Suppressor macrophage (primary cell): ENCODE data around the gene PLXNA4.

Experiments
- DNase-seq, 4 experiments: peaks; one replicate each; pipeline ENCODE4 v3.0.0-alpha.2; 2020 to 2022

The PLXNA4 gene

GRCh38 chr7:132584796-132585494 lies 8.7 kb upstream of the PLXNA4 start:
- DNase-seq = no peak

GRCh38 chr7:132581431-132581830 lies 5.2 kb upstream of the PLXNA4 start:
- DNase-seq = no peak

- DNase-seq = peak; percentile 67 to 88 (median 70)
These were observed 4.5 kb upstream of the PLXNA4 start for GRCh38 chr7:132580717-132581285.

DNA sequence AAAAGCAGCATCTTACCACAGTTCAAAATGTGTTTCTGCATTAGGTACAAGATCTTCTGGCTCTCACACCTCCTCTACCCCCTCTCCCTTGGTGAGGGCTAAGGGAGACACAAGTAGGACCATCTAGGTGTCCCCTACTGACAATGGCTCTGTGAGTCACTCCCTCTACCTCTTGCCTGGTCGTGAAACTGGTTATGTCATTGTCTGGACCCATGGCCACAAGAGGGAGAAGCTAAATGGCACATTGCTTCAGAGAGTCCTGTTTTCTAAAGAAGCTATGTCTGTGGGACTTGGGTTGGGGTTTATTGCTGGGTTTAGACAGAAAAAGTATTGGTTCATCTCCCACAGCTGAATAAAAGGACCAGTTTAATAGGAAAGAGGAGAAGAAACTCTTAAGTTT lies 4.0 kb upstream of the PLXNA4 start:
- peak in 1 of 4 experiments; percentile 12 for DNase-seq

GRCh38 chr7:132579260-132579899 lies 3.1 kb upstream of the PLXNA4 start:
- DNase-seq = no peak

GRCh38 chr7:132578826-132579225 lies 2.6 kb upstream of the PLXNA4 start:
- no peak for DNase-seq

DNA sequence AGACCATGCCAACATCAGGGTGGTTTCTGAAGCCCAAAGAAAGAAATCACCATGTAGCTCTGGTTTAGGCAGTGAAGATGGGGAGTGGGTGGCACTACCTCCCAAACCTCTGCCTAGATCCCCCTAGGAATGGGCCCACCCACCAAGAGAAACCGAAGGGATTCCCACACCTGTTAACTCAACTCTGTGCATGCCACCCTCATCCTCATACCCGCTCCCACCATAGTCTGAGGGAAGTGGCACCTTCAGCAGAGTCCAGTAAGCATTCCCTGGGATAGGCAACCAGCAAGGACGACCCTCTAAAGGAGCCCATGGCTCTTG lies 1.7 kb upstream of the PLXNA4 start:
- DNase-seq = no peak

DNA sequence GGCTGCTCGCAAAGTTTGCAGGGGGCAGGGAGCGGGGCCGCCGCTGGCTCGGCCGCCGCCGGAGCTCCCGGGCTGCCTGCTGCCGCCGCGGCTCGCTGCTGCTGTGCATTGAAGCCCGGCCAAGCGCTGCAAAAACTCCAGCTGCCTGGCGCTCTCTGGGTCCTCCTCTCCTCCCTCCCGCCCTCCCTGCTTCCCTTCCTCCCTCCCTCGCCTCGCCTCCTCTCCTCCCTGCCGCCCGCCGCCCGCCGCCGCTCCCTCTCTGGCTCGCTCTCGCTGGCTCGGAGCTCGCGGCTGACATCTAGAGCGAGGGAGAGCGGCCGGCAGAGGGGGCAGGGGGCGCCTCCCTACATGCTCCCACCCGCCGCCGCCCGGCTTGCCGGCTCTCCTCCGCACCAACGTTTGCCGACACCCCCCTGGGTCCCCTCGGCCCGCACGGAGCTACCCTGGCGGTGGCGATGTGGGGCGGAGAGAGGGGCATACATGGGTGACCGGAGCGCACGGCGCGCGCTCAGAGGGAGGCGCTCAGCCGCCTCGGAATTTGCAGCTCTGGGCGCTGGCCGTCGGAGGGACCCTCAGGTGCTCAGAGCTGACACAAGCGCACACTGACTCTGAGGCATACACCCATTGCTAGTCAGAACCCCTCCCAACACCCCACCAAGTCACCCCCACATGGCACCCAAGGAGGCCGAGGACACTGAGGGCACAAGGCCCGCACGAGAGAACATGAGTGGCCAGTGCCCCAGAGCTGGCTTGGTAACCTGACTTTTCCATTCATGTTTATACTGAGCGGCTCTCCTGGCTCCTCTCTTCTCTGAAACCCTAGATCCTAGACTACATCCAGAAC lies 1.2 kb upstream of the PLXNA4 start:
- peak in 1 of 4 experiments; percentile 9 for DNase-seq

DNA sequence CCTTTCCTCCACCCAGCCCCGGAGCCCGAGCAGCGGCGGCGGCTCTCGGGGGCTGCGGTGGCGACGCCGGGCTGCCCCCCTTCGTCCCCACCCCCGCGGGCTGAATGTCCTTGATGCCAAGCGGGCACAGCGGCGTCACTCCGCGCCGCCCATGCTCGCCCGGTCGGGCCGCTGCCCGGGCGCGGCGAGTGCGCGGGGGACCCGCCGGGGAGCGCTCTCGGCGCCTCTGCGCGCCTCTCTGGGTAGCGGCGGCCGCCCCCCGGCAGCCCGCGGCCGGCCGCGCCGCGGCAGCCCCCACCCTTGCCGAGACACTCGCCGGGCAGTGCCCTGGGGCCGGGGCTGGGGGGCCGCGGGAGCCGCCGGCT lies 433 bp upstream of the PLXNA4 start:
- no peak for DNase-seq

DNA sequence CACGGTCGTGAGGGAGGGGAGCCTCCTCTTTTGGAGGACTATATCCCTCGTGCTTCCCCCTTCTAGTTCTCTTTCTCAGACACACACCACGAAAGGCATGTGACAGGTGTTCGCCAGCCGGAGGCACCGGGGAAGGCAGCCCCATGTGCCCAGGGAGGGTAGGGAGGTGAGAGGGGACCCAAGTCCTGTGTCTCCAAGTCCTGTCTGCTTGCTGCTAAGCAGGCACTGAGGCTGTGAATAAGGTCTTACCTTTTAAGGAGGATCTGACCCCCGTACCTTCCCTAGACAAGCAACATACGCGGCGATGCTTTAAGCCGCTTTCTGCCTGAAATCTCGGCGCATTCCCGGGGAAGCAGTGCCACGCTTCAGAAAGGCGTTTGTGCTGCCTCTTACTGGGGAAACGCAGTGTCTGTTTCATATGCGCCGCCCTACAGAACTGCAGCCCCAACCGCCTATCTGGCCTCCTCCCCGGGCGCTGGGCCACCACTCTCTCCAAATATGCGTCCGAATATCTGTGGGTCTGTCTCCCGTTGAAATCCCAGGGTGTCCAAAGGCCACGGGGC lies 770 bp downstream of the PLXNA4 start:
- no peak for DNase-seq

DNA sequence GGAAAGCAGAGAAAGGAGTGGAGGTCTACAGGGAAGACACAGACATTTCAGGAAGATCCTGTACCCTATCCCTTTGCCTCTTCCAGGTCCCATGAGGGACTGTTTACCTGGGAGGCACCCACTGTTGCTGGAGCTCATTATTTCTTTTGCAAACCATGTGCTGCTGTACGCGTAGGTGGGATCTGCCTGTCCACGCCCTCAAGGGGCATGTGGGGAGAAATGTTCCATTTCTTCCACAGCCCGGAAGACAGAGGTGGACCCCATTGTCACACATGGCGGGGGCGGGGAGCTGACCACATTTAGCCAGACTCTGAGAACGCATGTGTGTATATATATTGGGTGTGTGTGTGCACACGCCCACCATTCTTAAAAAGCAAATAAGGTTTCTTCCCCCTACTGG lies 2.0 kb downstream of the PLXNA4 start:
- DNase-seq = no peak

DNA sequence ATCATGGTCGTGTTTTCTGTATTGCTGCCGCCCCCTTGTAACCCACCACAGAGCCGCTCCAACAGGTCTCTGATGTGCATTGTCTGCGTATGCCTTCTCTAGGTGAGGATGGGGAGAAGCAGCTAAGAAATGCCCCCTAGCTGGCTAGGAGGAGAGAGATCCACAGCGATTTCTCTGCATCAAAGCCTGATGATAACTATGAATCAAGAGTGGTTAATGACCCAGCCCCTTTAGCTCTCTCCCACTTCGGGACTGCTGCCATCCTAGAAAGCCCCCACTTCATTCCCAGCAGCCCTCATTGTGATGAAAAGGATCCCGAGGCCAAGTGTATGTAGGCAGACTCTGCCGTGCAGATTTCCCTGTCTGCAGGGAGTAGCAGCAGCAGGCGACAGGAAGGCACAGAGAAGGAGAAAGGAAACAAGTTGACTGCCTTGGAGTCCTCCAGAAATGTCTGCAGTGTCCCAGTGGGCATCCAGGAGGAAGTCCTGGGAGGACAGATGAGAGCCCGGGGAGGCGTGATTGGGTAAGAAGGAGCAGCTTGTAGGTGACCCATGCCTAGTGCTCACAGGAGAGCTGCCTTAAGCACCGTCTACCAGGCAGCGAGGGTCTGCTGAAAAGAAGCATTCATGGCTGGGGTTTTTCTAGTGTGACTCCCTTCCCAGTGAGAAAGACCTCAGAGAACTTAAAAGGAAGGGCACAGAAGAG lies 2.9 kb downstream of the PLXNA4 start:
- DNase-seq = no peak

DNA sequence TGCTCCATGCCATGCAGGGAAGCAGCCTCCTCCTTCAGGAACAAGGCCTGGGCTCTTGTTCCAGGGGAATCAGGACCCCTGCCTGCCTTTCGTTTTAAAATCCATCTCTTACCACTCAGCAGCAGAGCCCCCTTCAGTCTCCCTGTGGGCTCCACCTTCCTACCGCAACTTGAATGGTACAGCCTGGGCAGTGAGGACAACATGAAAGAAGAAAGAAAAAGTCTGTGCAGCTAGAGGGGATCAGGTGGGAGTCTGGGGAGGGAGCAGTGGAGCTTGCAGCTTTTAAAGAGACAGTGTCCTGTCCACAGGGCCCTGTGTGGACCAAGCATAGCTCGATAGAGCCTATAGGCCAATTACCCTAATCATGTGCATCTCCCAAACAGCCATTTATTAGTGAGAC lies 3.7 kb downstream of the PLXNA4 start:
- no peak for DNase-seq

GRCh38 chr7:132571970-132572369 lies 4.3 kb downstream of the PLXNA4 start:
- no peak for DNase-seq

DNA sequence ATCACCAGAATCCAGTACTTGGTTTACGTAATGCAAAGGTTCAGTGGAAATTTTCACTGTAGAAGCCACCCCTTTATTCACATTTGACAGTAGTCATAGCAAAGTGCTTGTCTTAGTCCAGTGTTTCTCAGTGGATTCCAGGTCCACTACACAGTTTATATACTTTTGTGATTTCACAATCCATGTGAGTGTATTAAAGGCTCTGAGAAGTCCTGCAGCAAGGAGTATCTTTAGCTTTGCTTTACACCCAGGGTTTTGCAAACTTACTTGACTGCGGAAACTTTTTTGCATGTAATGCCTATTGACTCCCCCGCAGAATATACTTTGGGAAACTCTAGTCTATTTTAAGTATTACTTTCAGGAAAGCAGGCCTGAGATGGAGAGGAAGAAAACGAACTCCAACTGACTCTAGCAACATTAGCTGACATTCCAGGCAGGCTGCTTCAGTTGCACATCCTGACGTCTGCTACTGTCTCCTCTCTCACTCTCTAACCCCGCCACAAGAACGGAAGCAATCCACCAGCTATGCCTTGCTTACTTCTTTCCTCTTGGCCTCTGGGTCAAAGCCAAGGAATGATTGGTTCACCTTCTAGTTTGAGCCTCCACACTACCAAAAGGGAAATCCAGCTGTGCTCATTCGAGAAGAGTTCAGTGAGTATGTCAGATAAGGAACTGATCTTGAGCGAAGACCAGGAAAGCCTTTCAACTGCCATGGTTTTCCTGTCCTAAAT lies 6.2 kb downstream of the PLXNA4 start:
- DNase-seq = no peak

DNA sequence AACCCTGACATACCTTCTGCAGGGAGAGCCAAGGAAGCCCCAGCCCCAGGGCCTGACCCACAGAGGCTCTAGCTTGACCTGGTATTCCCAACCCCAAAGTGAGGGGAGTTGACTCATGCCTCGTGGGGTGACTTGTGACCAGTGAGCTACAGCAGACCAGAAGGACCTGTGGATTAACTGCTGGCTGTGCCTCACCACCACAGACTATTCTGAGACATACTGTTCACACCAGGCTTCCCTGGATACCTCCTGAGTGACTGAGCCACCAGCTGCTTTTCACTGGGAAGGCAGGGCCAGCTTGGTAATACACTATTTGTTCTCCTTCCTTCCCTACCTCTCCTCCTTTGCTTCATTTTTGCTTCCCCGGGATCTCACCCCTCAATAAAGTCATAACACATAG lies 7.3 kb downstream of the PLXNA4 start:
- no peak for DNase-seq

DNA sequence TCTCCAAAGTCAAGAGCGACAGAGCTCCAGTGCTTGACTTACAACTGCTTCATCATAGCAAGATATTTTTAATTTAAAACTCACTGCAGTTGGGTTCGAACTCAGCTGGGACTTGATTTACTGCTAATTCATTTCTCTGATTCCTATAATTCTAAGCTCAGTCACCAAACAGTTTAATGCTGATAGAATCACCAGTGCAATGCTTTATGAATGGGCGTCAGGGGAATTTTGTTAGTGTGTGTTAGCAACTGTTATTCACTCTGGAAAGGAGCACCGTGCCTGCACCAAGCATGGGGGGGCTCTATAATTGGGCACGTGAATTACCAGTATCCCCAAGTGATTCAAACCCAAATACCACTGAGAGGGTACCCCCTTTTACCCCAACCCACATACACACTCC lies 10.4 kb downstream of the PLXNA4 start:
- no peak for DNase-seq

DNA sequence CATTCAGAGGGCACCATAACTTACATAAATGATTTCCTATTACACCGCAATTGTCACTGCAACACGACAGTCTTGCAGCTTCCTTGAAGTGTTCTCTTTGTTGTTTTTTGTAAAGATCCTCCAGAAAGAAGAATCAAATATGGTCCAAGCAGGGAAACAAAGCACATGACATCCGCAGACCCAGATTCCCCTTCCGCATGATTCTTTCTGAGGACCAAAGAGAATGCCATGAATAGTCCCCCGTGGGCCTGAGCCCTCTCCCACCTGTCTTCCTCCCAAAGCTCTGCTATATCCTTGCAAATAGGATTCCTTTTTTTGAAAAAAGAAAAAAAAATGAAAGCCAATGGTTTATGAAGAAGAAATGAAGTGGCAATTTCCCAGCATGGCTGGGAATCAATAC lies 10.8 kb downstream of the PLXNA4 start:
- DNase-seq = no peak

DNA sequence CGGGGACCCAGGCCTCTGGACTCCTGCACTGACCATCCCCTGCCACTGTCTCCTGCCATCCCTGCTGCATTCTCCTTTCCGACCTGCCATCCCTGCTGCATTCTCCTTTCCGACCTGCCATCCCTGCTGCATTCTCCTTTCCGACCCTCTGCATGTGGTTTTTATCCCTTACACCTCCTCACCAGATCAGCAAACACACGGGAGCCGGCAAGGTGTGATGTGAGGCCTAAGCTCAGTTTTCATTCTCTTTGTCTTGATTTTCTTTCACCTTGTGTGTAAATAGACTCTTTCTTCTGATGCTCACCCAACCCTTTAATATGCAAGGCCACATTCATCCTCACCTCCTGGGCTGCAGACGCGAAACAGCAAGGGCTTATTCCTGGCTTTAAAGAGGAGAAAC lies 11.4 kb downstream of the PLXNA4 start:
- DNase-seq = no peak

GRCh38 chr7:132564090-132564489 lies 12.2 kb downstream of the PLXNA4 start:
- no peak for DNase-seq

DNA sequence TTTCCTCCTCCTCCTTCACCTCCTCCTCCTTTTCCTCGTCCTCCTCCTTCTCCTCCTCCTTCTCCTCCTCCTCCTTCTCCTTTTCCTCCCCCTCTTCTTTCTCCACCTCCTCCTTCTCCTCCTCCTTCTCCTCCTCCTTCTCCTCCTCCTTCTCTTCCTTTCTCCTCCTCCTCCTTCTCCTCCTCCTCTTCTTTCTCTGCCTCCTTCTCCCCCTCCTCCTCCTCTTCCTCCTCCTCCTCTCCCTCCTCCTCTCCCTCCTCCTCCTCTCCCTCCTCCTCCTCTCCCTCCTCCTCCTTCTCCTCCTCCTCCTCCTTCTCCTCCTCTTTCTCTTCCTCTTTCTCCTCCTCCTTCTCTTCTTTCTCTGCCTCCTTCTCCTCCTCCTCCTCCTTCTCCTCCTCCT lies 13.6 kb downstream of the PLXNA4 start:
- no peak for DNase-seq

- no peak for DNase-seq
These were observed 14.5 kb downstream of the PLXNA4 start for GRCh38 chr7:132561763-132562162.
